Hepatocyte (in vitro differentiated cells): ENCODE data around the gene ICAM2. TPM values are rescaled to one million over a fixed set of nuclear protein-coding genes. Genes with fewer than 3 reads are reported as not detected.

ENCODE experiments used
- DNase-seq: peaks from one replicate; pipeline ENCODE4 v3.0.0-alpha.2; 2016; ENCODE audit warnings: low spot score
- H2AFZ ChIP-seq: fragments of 200-600 bp; sonication (generic); 2 replicates; pipeline ENCODE4 v1.6.0; 2016; ENCODE audit warnings: antibody characterized with exemption, mild to moderate bottlenecking
- H3K27ac ChIP-seq: fragments of 200-600 bp; sonication (generic); 2 replicates; pipeline ENCODE4 v1.5.1; 2016; ENCODE audit warnings: mild to moderate bottlenecking
- H3K27me3 ChIP-seq: fragments of 200-600 bp; sonication (generic); 2 replicates; pipeline ENCODE4 v1.6.1; 2016
- H3K36me3 ChIP-seq: fragments of 200-600 bp; sonication (generic); replicated peaks from 2 replicates; pipeline ENCODE4 v1.5.1; 2016; ENCODE audit warnings: low read depth; ENCODE audit not compliant: insufficient read depth
- H3K4me1 ChIP-seq: fragments of 200-600 bp; sonication (generic); 2 replicates; pipeline ENCODE4 v1.5.1; 2016; ENCODE audit warnings: mild to moderate bottlenecking, moderate library complexity; ENCODE audit not compliant: insufficient read depth
- H3K4me2 ChIP-seq: fragments of 200-600 bp; sonication (generic); 2 replicates; pipeline ENCODE4 v1.6.0; 2016
- H3K4me3 ChIP-seq: fragments of 200-600 bp; sonication (generic); 2 replicates; pipeline ENCODE4 v1.5.1; 2016; ENCODE audit warnings: mild to moderate bottlenecking
- H3K79me2 ChIP-seq: fragments of 200-600 bp; sonication (generic); 2 replicates; pipeline ENCODE4 v1.6.0; 2017; ENCODE audit warnings: mild to moderate bottlenecking
- H3K9me2 ChIP-seq: fragments of 200-600 bp; sonication (generic); replicated peaks from 2 replicates; pipeline ENCODE4 v1.6.0; 2017; ENCODE audit warnings: mild to moderate bottlenecking; ENCODE audit not compliant: insufficient read depth
- H3K9me3 ChIP-seq: fragments of 200-600 bp; sonication (generic); 2 replicates; pipeline ENCODE4 v1.5.1; 2016; ENCODE audit warnings: low read depth, mild to moderate bottlenecking
- H4K20me1 ChIP-seq: fragments of 200-600 bp; sonication (generic); 2 replicates; pipeline ENCODE4 v1.6.0; 2016; ENCODE audit warnings: mild to moderate bottlenecking; ENCODE audit not compliant: insufficient read depth, poor library complexity, severe bottlenecking
- EZH2 ChIP-seq: fragments of 200-600 bp; sonication (generic); IDR thresholded peaks from 2 replicates; pipeline ENCODE4 v1.6.1; 2016; ENCODE audit warnings: antibody characterized with exemption, mild to moderate bottlenecking, borderline replicate concordance
- EZH2phosphoT487 ChIP-seq: fragments of 200-600 bp; sonication (generic); IDR thresholded peaks from one replicate; pipeline ENCODE4 v1.6.1; 2018; ENCODE audit warnings: antibody characterized with exemption, mild to moderate bottlenecking, low read depth, moderate library complexity; ENCODE audit not compliant: unreplicated experiment, severe bottlenecking
- WGBS: methylation state at CpG from one replicate; pipeline ENCODE4 v1.1.6; 2016; ENCODE audit warnings: low lambda C conversion rate; ENCODE audit errors: missing lambda C conversion rate; 5-methylcytosine and 5-hydroxymethylcytosine counted together
- polyA plus RNA-seq: library from polyadenylated mRNA; unstranded; fragments of >200 nt; fragmentation: Nextera tagmentation; extraction: Ambion mirVana; gene quantifications from 2 replicates; pipeline ENCODE4 v1.2.1, GENCODE V29; 2016
- total RNA-seq: library from RNA; depleted of rRNA; stranded (reverse); fragments of >200 nt; gene quantifications from 2 replicates; pipeline ENCODE4 v1.2.3, GENCODE V29; 2014
- TF ChIP-seq, protein P1 (sequence below): fragments of 200-600 bp; sonication (generic); IDR thresholded peaks from 2 replicates; pipeline ENCODE4 v1.5.1; 2016; ENCODE audit warnings: antibody characterized with exemption, mild to moderate bottlenecking; ENCODE audit not compliant: poor library complexity

The ICAM2 gene
- total and polyA plus RNA-seq, 2 experiments from 2014 or later, result 3.4 to 6.0 TPM

GRCh38 chr17:64053101-64053500 is 32.7 kb upstream of the ICAM2 start:
- H3K79me2 ChIP-seq, result no peaks in the 10 kb centered on the region
- no peak overlapping the region for H2AFZ ChIP-seq
- H3K27ac ChIP-seq, result no peak overlapping the region
- no peak for TF ChIP-seq EZH2phosphoT487
- TF ChIP-seq, protein P1, sequence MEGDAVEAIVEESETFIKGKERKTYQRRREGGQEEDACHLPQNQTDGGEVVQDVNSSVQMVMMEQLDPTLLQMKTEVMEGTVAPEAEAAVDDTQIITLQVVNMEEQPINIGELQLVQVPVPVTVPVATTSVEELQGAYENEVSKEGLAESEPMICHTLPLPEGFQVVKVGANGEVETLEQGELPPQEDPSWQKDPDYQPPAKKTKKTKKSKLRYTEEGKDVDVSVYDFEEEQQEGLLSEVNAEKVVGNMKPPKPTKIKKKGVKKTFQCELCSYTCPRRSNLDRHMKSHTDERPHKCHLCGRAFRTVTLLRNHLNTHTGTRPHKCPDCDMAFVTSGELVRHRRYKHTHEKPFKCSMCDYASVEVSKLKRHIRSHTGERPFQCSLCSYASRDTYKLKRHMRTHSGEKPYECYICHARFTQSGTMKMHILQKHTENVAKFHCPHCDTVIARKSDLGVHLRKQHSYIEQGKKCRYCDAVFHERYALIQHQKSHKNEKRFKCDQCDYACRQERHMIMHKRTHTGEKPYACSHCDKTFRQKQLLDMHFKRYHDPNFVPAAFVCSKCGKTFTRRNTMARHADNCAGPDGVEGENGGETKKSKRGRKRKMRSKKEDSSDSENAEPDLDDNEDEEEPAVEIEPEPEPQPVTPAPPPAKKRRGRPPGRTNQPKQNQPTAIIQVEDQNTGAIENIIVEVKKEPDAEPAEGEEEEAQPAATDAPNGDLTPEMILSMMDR, result no peak
- TF ChIP-seq EZH2, result no peak
- no peak overlapping the region for H3K4me3 ChIP-seq
- H3K9me3 ChIP-seq, result no peaks in the 10 kb centered on the region
- H3K36me3 ChIP-seq, result no peaks in the 10 kb centered on the region
- H4K20me1 ChIP-seq, result no peaks in the 10 kb centered on the region
- no peaks in the 10 kb centered on the region for H3K4me1 ChIP-seq
- no peaks in the 10 kb centered on the region for H3K9me2 ChIP-seq
- no peak for DNase-seq
- no peaks in the 10 kb centered on the region for H3K27me3 ChIP-seq
- WGBS, result 96% methylated on average over 10 of the region's 10 CpGs
- no peak overlapping the region for H3K4me2 ChIP-seq

DNA sequence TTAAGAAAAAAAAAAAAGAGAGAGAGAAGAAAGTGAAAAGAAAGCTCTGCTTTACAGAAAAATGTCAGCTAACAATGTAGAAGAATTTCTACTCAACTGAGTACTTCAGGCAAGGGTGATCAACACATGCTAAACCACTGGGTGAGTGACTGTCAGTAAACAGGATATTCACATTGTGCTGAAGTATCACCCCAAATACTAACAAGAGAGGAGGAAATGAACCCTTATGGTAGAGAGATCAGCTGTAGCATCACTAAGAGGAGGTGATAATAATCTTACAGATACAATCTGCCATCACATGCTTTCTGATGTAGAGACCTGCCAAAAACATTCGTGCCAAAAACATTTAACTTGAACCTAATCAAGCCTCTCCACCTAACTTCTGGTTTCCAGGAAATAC is 30.7 kb upstream of the ICAM2 start:
- no peaks in the 10 kb centered on the region for H3K36me3 ChIP-seq

DNA sequence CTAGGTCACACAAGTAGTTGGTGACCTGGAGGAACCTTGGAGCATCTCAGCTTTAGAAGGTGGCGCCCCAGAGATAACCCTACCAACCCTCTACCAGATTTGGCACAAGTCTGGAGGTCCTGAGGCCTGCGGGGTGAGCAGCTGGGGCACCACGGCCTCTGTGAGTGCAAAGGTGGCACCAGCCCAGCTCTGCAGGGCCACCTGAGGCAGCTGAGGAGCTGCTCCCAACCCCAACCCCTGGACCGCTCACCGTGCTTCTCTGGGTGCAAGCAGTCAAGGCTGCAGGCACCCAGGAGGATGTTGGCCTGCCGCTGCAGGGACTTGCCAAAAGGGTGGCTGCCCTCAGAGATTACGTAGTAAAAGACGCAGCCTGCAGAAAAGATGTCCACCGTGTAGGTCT is 28.4 kb upstream of the ICAM2 start:
- Histone ChIP-seq H3K27ac (no peak overlapping the region), H3K4me1 (no peaks in the 10 kb centered on the region), H3K9me3 (no peaks in the 10 kb centered on the region), H4K20me1 (no peaks in the 10 kb centered on the region), H3K36me3 (no peaks in the 10 kb centered on the region), H3K4me3 (no peak overlapping the region), H3K9me2 (no peaks in the 10 kb centered on the region), H3K27me3 (no peaks in the 10 kb centered on the region), H2AFZ (no peak overlapping the region), H3K79me2 (no peaks in the 10 kb centered on the region), H3K4me2 (no peak overlapping the region)
- TF ChIP-seq EZH2 (no peak), EZH2phosphoT487 (no peak)
- TF ChIP-seq, protein P1, result no peak
- DNase-seq, result no peak
- WGBS, result 98% methylated on average over 9 of the region's 9 CpGs

More for the DNA sequence above, 30.7 kb upstream of the ICAM2 start:
- 68% methylated on average over 1 of the region's 1 CpG for WGBS
- Histone ChIP-seq H4K20me1 (no peaks in the 10 kb centered on the region), H2AFZ (no peak overlapping the region), H3K27me3 (no peaks in the 10 kb centered on the region), H3K4me1 (no peaks in the 10 kb centered on the region), H3K79me2 (no peaks in the 10 kb centered on the region), H3K4me2 (no peak overlapping the region), H3K9me3 (no peaks in the 10 kb centered on the region), H3K9me2 (no peaks in the 10 kb centered on the region), H3K4me3 (no peak overlapping the region), H3K27ac (no peak overlapping the region)
- no peak for DNase-seq
- TF ChIP-seq, protein P1, result no peak
- no peak for TF ChIP-seq EZH2phosphoT487
- TF ChIP-seq EZH2, result no peak

GRCh38 chr17:64045176-64045575 is 24.7 kb upstream of the ICAM2 start:
- H3K4me1 ChIP-seq, result no peaks in the 10 kb centered on the region
- no peak overlapping the region for H3K4me3 ChIP-seq
- H3K9me2 ChIP-seq, result no peaks in the 10 kb centered on the region
- H3K27ac ChIP-seq, result no peak overlapping the region
- H3K4me2 ChIP-seq, result no peak overlapping the region
- WGBS, result 91% methylated on average over 13 of the region's 13 CpGs
- H3K79me2 ChIP-seq, result no peaks in the 10 kb centered on the region
- no peaks in the 10 kb centered on the region for H3K36me3 ChIP-seq
- no peak for TF ChIP-seq EZH2phosphoT487
- no peak for TF ChIP-seq EZH2
- TF ChIP-seq, protein P1, result no peak
- no peaks in the 10 kb centered on the region for H4K20me1 ChIP-seq
- no peaks in the 10 kb centered on the region for H3K27me3 ChIP-seq
- H2AFZ ChIP-seq, result no peak overlapping the region
- no peaks in the 10 kb centered on the region for H3K9me3 ChIP-seq
- no peak for DNase-seq
